ENCODE data around the gene VIL1.

- peak in 2 of 3 donors; percentile 4 to 39 for TF ChIP-seq POLR2AphosphoS5 (IDR thresholded peaks at IDR 0.05)
- no peak for TF ChIP-seq CTCF (IDR thresholded peaks at IDR 0.05)
- TF ChIP-seq EP300 (IDR thresholded peaks at IDR 0.05; ENCODE audit: low read depth): no peak
- no peak for TF ChIP-seq POLR2A (IDR thresholded peaks at IDR 0.05)
These were observed 20.2 kb upstream of the VIL1 start for GRCh38 chr2:218398437-218399390.
